ENCODE measurements around the gene INTS3.

INTS3 gene

DNA sequence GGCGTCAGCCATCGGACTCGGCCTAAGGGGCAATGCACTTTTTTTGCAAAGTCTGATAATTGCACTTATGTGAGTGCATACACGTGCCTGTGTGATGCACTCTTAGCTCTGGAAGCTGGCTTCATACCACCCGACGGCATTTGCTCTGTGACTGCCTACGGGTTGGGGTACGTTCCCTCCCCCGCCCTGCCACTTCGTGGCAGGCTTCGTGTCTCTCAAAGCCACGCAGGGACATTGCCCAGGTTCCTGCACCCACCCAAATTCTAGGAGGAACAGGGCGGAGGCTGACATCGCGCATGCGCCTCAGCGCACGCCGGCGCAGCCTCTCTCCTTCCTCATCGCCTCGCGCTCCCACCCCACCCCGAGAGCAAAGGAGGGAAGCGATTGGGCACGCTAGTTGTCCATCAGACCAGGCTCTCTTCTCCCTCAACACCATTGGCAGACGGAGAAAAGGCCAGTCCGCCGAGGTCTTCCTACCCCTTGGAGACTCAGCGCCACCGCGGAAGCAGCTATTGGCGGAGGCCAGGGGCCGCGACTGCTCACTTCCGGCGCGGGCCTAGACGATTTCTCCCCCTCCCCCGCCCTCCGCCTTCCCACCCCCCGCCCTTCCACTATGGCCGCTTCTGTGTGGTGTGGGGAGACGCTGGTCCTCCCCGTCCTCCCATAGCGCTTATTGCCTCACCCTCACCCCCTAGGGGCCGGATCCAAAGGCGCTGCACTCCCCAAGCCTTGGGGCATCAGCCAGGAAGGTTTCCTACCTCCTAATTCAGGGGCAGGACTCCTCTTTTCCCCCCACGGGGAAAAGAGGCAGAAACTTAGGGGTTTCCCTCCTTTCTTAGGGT is at the start of gene INTS3:
Gene INTS3, plus strand, starts transcription at position 588 of the 842 bp plus-strand sequence. CDS start 585 bp downstream, outside the sequence.
- peak; percentile 99 for DNase-seq

DNA sequence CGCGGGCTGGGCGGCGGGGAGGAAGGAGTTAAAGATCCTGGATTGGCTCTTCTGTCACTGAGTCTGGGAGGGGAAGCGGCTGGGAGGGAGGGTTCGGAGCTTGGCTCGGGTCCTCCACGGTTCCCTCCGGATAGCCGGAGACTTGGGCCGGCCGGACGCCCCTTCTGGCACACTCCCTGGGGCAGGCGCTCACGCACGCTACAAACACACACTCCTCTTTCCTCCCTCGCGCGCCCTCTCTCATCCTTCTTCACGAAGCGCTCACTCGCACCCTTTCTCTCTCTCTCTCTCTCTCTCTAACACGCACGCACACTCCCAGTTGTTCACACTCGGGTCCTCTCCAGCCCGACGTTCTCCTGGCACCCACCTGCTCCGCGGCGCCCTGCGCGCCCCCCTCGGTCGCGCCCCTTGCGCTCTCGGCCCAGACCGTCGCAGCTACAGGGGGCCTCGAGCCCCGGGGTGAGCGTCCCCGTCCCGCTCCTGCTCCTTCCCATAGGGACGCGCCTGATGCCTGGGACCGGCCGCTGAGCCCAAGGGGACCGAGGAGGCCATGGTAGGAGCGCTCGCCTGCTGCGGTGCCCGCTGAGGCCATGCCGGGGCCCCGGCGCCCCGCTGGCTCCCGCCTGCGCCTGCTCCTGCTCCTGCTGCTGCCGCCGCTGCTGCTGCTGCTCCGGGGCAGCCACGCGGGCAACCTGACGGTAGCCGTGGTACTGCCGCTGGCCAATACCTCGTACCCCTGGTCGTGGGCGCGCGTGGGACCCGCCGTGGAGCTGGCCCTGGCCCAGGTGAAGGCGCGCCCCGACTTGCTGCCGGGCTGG is 49.1 kb upstream of the INTS3 start, which contains the start of gene NPR1:
Gene NPR1, plus strand, starts transcription at position 170 of the 818 bp plus-strand sequence. Its CDS starts 421 bp downstream, at position 591.
- no peak for DNase-seq

DNA sequence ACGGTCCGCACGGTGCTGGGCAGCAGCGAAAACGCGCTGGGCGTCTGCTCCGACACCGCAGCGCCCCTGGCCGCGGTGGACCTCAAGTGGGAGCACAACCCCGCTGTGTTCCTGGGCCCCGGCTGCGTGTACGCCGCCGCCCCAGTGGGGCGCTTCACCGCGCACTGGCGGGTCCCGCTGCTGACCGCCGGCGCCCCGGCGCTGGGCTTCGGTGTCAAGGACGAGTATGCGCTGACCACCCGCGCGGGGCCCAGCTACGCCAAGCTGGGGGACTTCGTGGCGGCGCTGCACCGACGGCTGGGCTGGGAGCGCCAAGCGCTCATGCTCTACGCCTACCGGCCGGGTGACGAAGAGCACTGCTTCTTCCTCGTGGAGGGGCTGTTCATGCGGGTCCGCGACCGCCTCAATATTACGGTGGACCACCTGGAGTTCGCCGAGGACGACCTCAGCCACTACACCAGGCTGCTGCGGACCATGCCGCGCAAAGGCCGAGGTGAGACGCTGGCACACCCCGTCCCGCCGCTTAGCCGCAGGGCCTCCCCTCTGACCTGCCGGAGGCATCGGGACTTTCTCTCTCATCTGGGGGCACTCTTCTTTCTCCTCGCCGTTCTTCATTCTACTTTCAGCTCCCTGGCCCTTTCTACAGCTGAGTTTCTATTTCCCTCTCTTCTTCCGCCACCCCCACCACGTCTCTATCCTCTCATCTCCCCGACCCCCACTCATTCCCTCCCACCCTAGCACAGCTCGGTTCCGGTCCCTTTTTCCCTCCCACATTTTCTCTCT is 48.3 kb upstream of the INTS3 start:
- no peak for DNase-seq

GRCh38 chr1:153680120-153680403 is 47.8 kb upstream of the INTS3 start:
- no peak for DNase-seq

DNA sequence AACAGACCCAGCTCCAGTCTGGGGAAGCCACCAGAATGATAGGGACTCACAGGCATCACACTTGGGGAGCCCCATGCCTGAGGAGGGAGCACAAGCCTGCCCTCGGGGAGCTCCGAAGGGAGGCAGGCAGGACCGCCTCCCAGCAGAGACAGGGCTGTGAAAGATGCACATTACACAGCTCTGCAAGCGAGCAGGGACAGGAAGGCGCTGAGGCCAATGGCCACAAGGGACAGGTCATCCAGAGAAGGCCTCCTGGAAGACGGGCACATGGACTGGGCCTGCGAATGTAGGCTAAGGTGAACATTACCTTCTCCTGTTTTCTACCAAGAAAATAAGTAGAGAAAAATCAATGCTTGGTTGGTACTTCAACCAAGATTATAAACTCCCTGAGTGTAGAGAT is 45.1 kb upstream of the INTS3 start:
- DNase-seq: no peak

- DNase-seq: no peak
These were observed 44.0 kb upstream of the INTS3 start for GRCh38 chr1:153683854-153684253.

DNA sequence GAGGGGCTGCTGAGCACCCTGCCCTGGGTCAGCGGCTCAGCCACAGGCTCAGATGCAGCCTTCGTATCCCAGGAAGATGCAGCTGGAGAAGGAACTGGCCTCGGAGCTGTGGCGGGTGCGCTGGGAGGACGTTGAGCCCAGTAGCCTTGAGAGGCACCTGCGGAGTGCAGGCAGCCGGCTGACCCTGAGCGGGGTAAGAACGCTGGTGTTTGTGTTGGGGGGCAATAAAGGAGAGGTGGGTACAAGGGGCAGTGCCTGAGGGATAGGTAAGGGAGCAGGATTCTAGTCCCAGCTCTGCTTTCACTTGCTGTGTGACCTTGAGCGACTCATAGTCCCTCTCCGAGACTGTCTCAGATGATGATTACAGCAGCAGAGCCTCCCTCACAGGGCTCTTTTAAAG is 43.0 kb upstream of the INTS3 start:
- DNase-seq: no peak

GRCh38 chr1:153685544-153686340 is 42.1 kb upstream of the INTS3 start:
- no peak for DNase-seq

- DNase-seq: no peak
These were observed 40.3 kb upstream of the INTS3 start for GRCh38 chr1:153687346-153688125.

GRCh38 chr1:153688276-153688675 is 39.6 kb upstream of the INTS3 start:
- no peak for DNase-seq

- no peak for DNase-seq
These were observed 39.0 kb upstream of the INTS3 start for GRCh38 chr1:153688736-153689328.

- no peak for DNase-seq
These were observed 34.4 kb upstream of the INTS3 start for GRCh38 chr1:153693466-153693865.

DNA sequence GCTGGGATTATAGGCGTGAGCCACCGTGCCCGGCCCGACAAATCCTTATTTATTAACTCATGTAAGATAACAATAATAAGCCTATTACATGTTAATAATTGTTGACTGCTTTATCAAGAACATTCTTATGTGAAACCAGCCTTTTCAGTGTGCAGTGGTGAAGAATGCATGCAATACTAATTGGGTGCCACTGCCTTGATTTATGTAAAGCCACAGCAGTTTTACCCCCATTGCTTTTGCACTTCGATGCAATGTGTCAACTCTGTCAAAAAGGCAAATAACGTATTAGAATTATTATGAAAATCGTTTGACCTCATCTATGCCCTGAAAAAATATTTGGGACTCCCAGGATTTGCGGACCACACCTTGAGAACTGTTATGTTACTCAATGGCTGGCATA is 31.1 kb upstream of the INTS3 start:
- DNase-seq: no peak

DNA sequence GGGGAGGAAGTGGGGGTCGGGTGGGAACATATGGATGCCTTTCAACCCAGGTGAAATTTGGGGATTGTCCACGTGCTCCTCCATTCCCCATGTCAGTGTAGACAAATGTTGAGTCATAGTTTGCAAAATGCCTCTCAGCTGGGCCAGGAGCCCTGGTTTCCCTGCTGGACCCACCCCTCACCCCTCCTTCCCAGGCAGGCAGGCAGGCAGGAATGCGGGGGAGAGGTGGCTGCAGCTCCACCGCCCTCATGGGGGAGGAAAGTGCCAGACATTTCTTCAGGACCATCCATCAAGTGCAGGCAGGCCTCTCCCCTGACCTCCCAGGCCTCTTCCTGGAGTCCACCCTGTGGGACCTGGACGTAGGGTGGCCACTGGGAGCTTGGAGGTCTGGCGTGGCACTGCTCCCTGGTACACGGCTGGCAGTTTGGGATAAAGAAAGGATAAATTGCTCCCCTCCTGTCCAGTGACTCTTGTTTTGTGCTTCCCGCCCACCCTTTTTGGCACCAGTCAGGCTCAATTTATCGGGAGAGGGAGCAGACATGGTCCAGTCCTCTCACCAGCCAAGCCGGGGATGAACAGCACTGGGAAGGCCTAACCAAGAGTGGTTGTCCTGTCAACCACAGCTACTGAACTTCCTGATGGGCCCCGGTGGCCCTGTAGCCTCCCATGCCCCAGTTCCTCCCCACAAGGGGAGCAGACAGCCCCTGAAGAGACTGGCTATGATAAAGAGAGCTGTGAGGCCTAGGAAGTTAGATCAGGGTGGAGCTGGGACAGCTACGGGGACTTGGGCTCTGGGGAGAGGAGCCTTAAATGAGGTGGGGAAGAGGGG is 30.4 kb upstream of the INTS3 start:
- no peak for DNase-seq

GRCh38 chr1:153698020-153698922 is 29.6 kb upstream of the INTS3 start:
- no peak for DNase-seq

DNA sequence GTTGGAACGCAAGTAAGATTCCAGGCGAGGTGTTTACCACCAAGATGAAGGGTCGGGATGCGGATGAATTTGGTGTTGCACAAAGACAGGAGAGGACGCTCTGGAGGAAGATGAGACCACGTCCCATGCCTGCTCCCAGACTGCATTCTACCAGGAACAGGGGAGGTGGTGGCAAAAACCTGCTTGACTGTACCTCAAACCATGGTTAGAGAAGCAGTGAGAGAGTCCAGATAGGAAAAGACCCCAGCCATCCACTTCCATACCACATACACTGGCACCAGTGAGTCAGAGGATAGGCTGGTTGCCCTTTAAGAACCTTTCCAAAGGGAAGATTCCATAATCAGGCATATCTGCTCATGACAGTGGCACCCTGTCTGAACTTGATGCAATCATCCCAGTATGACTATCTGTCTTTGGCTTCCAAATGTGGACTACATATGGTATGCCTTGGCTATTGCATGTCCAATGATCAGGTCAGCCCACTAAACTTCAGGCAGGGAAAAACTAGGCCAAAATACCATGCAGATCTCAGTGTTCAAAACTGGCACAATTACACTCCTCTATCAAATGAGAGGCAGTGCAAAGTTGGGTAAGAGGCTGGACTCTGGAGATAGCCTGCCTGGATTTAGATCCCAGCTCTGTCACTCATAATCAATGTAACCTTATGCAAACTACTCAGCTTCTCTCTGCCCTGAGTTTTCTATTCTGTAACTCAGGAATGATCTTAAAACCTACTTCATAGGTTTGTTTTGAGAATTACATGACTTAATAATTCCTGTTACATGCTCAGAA is 28.7 kb upstream of the INTS3 start:
- DNase-seq: no peak

DNA sequence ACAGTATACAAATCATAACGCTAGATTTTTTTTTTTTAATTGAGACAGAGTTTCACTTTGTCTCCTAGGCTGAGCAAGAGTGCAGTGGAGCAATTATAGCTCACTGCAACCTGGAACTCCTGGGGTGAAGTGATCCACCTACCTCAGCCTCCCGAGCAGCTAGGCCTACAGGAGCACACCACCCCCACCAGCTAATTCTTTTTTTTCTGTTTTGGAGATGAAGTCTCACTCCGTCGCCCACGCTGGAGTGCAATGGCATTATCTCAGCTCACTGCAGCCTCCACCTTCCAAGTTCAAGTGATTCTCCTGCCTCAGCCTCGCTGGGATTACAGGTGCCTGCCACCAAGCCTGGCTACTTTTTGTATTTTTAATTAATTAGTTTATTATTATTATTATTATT is 28.1 kb upstream of the INTS3 start:
- DNase-seq: no peak

GRCh38 chr1:153705484-153705883 is 22.4 kb upstream of the INTS3 start:
- no peak for DNase-seq

Measured in NCI-H1930 (cell line).